Nucleus accumbens (tissue), 56 donors: ENCODE data around the gene SGSM2.

Experiments
- DNase-seq, 56 donors: peaks; one replicate each; lab custom pipeline; 2025; lab: John Stamatoyannopoulos, UW

The SGSM2 gene

DNA sequence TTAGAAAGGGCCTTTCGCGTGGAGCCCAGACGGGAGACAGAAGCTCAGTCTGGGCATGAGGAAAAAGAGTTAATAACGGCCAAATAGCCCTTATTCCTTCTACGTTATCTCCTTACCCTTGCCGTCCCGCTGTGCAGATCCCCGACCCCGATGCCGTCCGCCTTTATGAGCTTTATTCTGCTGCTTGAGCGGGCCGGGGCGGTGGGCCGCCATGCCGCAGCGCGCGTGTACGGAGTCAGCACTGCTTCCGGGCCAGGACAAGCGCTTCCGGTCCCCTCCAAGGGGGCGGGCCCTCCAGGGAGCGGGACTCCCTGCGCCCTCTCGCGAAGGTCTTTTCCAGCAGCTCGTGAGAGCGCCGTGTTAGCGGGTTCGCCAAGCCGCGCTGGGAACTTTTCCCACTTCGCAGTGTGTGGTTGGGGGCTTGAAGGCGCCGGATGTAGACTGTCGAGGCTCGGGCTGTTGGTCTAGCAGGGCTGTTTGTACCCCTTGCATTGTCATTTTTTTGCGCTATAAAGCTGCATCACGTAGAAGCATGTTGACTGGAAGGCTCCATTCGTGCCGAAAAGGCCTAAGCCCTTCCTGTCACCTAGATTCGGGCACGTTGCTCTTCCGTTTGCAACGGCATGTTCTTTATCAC lies 968 bp upstream of the SGSM2 start, which contains the start of gene TSR1:
Gene TSR1 (minus strand): TSS at position 243 of the 637 bp plus-strand sequence. CDS start 30 bp downstream, at position 213.
- DNase-seq = peak in 55 of 56 donors; percentile 62 to 96 (median 86)

DNA sequence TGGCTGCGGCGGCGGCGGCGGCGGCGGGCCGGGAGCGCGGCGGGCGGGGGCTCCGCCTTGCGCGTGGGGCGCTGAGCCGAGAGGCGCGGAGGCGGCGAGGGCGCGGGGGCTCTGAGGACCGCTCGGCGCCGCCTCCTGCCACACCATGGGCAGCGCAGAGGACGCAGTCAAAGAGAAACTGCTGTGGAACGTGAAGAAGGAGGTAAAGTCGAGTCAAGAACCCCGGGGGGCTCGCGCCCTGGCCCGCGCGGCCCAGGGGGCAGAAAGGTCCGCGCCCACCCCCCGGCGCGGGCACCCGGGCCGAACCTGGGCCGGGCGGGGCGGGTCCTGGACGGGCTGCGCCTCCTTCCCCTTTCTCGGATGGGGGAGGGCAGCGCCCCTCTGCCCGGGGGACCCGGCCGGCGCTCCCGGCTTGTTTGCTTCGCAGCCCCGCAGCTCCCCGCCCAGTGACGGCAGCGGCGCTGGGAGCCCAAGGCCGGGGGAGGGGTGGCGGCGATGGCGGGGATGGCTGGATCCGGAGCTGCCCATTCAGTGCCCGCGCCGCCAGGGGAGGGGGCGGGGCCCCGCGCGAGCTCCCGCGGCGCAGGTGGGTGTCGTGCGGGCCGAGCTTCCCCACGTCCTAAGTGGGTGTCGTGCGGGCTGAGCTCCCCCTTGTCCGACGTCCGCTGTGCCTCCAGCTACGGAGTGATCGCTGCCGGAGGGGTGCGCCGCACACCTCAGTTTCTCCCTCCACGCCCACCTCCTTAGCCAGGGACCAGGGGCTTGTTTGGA lies 428 bp downstream of the SGSM2 start:
- DNase-seq = peak in 39 of 56 donors; percentile 14 to 74 (median 38)

DNA sequence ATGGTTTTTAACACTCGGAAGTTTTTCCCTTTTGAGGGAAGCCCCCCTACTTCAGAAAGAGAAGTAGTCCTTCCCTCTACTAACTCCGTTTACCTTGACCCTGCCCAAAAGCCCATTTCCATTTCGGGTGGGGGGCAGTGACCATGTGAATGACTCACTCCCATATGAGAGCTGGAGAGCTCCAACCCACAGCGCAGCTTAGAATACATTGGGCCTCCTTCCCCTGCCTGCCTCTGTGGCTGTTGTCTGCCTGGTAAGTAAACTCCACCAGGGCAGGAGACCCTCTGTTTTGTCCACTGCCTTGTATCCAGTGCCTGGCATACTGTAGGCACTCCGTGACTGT lies 985 bp downstream of the SGSM2 start:
- DNase-seq = peak in 2 of 56 donors; percentile 38 to 46

DNA sequence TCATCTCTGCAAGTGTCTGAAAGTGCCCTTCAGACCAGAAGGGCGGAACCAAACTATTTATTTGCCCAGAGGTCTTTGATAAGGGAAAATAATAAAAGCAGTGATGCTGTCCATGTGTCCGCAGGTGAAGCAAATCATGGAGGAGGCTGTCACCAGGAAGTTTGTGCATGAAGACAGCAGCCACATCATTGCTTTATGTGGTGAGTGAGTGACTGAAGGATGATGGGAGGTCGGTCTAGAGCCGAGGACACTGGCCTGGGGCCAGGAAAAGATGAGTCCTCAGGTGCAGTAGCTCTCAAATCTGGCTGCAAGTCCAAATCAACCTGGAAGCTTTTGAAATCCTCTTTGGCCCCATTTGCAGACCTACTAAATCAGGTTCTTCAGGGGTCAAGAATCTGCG lies 6.1 kb downstream of the SGSM2 start:
- no peak for DNase-seq

DNA sequence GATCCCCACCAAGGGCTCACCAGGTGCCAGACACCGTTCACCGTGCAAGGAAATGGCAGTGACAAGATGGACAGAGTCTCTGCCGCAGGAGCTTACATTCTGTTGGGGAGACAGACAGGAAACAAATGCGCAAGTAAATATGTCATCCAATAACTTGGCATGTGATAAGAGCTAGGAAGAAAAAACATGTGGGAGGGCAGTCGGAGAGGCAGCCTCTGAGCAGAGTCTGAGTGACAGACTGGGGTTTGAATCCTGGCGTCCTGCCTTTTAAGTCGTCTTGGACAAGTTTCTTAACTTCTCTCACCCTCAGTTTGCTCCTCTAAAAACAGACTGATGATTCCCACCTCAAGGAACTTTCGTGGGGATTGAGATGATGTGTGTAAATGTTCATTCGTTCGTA lies 7.2 kb downstream of the SGSM2 start:
- no peak for DNase-seq

DNA sequence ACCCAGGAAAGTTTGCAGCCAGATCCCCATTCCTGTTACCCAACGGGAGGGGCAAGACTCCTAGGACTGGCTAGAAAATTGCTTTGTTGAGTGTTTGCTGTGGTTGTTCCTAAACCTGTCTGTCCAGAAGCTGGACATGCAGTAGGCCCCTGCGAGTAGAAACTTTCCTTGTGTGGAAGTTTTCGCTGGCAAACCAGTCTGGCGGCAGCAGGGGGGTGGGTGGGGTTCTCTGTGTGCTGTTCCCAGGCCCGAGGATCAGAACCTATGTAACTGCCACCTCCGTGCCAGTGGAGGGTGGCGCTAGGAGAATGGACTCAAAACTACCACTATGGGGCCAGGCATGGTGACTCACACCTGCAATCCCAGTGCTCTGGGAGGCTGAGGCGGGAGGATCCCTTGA lies 9.2 kb downstream of the SGSM2 start:
- DNase-seq = no peak

DNA sequence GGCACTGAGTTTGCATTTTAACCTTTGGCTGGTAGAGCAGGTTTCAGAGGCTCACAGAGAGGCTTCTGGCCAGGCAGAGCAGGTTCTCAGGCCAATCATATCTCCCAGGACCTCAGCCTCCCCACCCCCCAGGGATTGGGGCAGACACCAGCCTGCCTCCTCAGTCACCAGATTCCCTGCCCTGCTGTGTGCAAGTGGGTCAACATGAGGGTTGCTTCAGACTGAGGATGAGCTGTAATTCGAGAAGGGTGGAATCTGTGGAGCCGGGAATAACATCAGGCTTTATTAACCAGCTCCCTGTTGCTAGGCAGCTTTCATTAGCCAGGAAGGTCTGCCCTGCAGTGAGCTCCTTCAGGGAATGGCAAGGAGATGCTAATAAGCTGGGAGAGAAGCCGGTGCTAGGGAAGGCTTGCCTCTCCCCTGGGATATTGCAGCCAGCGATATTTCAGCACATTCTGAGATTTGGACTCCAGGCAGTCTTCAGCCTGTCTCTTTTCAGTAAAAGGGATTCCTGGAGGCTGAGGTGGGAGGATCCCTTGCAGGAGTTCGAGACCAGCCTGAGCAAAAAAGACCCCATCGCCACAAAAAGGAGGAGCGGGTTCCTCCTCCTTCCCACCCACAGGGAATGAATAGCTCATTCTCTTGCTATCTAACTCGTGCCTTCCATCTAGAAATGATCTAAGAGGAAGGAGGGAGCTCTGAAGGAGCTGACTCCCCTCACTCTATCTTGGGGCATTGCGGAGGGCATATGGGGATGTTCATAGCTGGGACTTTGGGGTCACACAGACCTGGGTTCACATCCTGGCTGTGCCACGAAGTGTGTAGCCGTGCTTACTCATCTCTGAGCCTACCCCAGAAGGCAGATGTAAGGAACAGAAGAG lies 10.7 kb downstream of the SGSM2 start:
- DNase-seq = peak in 42 of 56 donors; percentile 15 to 85 (median 47)

DNA sequence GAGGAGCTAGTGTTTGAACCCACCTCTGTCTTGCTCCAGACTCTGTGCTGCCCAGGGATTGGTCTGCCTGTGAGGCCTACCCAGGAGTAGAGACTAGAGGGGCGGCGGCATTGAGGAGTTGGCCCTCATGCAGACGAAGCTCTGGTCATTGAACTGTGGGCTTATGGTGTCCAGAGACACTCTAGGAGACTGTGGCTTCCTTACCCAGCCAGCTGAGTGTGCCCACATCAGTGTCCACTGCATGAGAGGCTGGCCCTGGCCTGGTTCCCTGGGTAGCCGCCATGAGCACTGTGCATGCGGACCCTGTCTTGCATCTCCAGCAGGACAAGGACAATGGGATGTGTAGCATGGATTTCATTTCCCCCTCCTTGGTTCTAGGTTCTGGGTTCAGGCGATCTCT lies 14.0 kb downstream of the SGSM2 start:
- DNase-seq = no peak

DNA sequence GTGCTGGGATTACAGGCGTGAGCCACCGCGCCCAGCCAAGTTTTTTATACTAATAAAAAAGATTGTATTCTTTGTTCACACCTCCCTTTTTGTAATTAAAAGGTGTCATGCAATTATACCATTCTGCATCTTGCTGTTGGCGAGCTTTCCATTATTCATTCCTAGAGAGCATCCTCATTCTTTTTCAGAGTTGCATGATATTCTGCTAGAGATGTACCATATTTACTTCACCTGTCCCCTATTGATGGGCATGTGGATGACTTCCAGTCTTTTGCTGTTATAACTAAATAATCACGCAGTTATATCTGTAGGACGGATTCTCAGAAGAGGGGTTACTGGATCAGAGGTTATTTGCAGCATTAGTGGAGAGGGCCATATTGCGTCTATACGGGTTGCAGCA lies 17.0 kb downstream of the SGSM2 start:
- DNase-seq = no peak

DNA sequence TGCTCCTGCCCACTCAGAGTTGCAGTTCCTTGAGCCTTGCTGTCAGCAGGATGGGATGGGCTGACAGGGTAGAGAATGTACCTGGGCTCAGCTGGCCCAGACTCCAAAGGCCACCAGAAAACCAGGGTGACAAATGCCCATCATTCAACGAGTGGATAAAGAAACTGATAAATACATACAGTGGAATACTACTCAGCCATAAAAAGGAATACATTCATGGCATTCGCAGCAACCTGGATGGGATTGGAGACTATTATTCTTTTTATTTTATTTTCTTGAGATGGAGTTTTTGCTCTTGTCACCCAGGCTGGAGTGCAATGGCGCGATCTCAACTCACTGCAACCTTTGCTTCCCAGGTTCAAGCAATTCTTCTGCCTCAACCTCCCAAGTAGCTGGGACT lies 19.9 kb downstream of the SGSM2 start:
- no peak for DNase-seq

DNA sequence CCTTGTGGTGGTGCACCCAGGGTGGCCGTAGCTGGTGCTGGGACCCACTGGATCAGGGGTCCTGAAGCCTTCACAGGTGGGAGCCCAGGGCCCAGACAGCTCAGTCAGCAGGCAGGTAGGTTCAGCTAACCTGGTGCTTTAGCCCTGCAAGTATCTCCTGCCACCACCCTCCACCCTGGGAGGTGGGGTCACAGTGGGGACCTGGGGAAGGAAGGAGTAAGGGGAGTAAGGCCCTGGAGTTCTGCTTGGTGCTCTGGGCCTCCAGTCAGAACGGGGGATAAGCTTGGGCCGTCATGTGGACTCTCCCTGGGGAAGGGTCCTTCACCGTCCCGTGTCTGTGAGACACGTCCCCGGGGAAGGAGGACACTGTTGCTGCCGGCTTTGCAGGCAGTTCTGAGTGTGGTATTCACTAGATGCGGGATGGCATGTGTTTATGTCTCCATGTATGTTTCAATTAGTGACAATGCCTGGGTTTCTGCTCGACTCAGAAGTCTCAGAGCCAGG lies 20.7 kb downstream of the SGSM2 start:
- DNase-seq = no peak

DNA sequence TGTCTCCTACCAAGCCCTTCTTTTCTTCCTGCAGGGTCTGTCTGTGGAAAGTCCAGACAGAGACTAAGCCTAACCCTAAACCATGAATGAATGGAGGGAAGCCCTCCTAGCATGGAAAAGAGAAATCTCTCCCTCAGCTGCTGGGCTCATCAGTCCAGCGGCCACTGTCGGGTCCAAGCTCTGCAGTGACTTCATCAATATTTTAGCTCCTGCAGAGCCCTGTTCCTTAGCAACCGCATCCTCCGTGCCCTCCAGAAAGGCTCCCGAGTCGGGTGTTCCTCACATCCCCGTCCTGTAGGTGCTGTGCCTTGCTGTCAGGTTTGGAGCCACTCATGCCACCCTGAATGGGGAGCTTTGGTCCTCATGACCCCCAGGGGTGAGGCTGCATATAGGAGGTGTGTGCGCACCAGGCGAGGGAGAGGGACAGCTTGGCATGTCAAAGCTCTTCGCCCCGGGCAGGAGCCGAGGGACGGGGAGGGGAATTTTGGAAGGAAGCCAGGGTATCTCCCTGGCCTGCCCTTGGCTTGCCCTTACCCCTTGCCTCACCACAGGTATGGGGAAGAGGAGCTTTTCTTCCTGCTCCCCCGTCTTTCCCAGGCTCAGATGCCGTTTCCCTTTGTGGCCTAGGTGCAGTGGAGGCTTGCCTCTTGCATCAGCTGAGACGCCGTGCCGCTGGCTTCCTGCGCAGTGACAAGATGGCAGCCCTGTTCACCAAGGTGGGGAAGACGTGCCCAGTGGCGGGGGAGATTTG lies 23.9 kb downstream of the SGSM2 start:
- no peak for DNase-seq

DNA sequence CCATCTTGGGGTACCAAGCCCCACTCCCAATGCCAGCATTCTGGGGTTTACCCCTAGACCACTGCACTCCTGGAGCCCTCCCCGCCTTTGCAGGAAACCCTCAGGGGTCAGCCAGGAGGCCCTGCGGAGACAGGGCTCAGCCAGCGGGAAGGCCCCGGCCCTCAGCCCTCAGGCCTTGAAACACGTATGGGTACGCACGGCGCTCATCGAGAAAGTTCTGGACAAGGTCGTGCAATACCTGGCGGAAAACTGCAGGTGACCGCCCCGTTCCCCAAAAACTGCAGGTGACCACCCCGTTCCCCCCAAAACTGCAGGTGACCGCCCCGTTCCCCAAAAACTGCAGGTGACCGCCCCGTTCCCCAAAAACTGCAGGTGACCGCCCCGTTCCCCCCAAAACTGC lies 24.7 kb downstream of the SGSM2 start:
- DNase-seq = no peak

DNA sequence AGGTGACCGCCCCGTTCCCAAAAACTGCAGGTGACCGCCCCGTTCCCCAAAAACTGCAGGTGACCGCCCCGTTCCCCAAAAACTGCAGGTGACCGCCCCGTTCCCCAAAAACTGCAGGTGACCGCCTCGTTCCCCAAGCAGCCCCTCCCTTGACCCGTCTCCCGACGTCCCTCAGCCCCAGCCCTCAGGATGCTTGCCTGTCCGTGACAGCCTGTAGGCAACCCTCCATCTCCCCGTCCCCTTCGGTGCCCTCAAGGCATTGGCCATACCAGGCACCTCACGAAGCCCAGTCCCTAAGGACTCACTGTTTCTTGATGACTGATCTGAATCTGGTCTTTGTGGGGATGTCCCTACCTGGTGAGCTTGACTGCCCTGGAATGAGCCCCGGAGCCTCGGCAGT lies 25.1 kb downstream of the SGSM2 start:
- DNase-seq = no peak

DNA sequence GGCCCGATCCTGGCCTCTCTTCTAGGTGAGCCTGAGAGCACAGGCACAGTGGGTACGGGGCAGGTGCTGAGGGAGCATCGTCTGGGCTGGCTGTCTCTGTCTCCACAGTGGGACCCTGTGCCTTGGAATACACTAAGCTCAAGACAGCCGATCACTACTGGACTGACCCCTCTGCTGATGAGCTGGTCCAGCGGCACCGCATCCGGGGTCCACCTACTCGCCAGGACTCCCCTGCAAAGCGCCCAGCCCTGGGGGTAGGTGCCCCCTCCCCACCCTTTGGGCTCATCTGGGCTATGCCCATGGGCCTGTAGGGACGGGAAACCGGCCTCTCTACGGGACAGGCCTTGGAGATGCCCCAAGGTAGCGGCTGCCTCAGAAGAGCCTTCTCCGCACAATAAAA lies 25.6 kb downstream of the SGSM2 start:
- DNase-seq = no peak

DNA sequence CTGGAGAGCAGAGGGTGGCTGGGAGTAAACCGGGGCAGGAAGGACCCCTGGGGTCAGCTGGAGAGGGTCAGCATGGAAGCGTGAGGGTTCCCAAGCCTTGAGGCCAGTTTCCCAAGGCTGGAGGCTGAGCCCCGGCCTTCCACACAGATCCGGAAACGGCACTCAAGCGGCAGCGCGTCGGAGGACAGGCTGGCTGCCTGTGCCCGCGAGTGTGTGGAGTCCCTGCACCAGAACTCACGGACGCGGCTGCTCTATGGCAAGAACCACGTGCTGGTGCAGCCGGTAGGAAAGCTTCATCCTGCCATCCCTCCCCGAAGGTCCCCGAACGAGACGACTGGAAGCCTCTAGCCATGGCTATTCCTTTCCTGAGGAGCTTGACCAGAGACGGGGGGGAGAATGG lies 26.0 kb downstream of the SGSM2 start:
- DNase-seq = no peak

DNA sequence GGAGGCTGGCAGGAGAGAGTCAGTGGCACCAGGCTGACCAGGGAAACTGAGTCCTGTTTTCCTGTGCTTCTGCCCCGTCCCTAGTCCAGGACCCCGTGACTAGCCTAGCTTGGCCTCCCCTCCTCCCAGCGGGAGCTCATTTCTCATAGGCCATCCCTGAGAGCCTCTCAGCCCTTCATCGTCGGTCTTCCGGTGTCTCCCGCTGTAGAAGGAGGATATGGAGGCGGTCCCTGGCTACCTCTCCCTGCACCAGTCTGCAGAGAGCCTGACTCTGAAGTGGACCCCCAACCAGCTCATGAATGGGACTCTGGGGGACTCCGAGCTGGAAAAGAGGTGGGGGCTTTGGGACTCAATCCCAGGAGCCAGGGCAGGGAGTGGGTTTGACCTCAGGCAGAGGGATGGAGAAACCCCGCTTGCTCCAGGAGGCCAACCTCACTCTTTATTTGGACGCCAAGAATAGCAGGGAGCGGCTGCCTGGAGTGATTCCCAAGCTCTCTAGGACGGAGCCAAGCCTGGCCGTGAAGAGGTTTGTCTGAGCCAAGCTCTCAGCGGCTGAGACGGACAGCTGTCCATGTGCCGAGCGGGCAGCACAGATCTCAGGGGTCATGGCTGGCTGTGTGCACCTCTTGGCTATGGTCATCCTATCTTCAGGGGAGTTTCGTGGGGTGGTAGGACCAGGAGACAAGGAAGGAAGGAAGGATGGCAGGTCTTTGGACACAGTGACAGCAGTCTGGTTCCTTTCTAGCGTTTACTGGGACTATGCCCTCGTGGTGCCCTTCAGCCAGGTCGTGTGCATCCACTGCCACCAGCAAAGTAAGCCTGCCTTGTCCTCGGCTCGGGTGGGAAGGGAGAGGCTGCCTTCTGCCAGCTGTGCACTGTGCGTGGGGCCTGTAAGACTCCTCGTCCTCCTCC lies 26.8 kb downstream of the SGSM2 start:
- DNase-seq = peak in 8 of 56 donors; percentile 9 to 51 (median 34)

DNA sequence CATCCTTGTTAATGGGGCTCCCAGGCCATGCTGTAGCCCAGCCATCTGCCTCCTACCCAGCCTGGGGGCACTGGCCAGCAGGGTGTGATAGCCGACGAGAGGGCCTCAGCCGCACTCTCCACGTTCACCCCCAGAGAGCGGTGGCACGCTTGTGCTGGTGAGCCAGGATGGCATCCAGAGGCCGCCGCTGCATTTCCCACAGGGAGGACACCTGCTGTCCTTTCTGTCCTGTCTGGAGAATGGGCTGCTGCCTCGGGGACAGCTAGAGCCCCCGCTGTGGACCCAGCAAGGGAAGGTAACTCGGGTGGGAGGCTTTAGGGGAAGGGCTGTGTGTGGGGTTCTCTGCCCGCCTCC lies 27.4 kb downstream of the SGSM2 start:
- no peak for DNase-seq

DNA sequence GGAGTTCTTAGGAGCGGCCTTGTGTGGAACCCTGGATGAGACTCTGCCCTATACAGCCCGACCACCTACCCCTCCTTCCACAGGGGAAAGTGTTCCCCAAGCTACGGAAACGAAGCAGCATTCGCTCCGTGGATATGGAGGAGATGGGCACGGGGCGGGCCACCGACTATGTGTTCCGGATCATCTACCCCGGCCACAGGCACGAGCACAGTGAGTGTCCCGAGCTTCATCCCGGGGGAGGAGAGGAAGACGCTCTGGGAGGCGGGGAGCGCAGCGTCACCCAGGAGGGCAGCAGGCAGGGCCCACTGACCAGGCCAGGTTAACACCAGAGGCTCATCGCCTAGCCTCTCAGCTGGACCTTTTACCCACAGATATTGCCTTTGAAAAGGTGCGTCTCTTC lies 27.8 kb downstream of the SGSM2 start:
- DNase-seq = no peak
